Endothelial cell of umbilical vein (primary cell): ENCODE results near the gene AFP. TPM values are rescaled to one million over a fixed set of nuclear protein-coding genes. Genes with fewer than 3 reads are reported as not detected.

Source experiments
- BruUV-seq: library from RNA; stranded (reverse); fragments of 400-500 nt; replicated peaks from 2 replicates; lab custom pipeline; 2021; lab: Mats Ljungman, UMichigan
- CTCF ChIA-PET: fragments of 300-600, 350-600 bp; sonication (Branson Sonifier 250); formaldehyde crosslinking; loops from one replicate; lab custom pipeline; 2021; ENCODE audit warnings: antibody characterized with exemption, inconsistent platforms; lab: Charles Lee
- POLR2A ChIA-PET: fragments of 300-600, 350-600 bp; sonication (Branson Sonifier 250); formaldehyde crosslinking; loops from one replicate; lab custom pipeline; 2021; ENCODE audit warnings: antibody characterized with exemption, inconsistent platforms; lab: Charles Lee
- DNase-seq: peaks from one replicate; pipeline ENCODE4 v3.0.0-alpha.2; 2011; ENCODE audit warnings: low read depth, low spot score
- FAIRE-seq: peaks from 2 replicates; lab custom pipeline; 2011; peaks lifted over from hg19 to GRCh38; lab: Jason Lieb, UNC
- H2AFZ ChIP-seq: 2 replicates; pipeline ENCODE4 v1.6.0; 2012; ENCODE audit warnings: low read depth, low read length, control low read depth, inconsistent platforms
- H3K27ac ChIP-seq: 2 replicates; pipeline ENCODE4 v1.5.1; 2011; ENCODE audit warnings: low read depth, mild to moderate bottlenecking, control low read depth, low read length, moderate library complexity; ENCODE audit not compliant: insufficient read depth
- H3K27me3 ChIP-seq, 2 experiments: 2 replicates each; pipeline versions ENCODE4 v1.6.0 to v1.6.1; 2011; ENCODE audit warnings: low read length in 2 of 2, mixed read lengths in 1 of 2; ENCODE audit not compliant: control insufficient read depth in 2 of 2, insufficient read depth in 2 of 2
- H3K36me3 ChIP-seq, 2 experiments: 2 replicates in 1 of 2; 3 replicates in 1 of 2; pipeline ENCODE4 v1.5.1; 2011; ENCODE audit warnings: low read length in 2 of 2, mild to moderate bottlenecking in 1 of 2, moderate library complexity in 1 of 2; ENCODE audit not compliant: control insufficient read depth in 2 of 2, insufficient read depth in 2 of 2; ENCODE audit errors: extremely low read depth in 1 of 2
- H3K4me1 ChIP-seq: 3 replicates; pipeline ENCODE4 v1.5.1; 2011; ENCODE audit warnings: mild to moderate bottlenecking, low read length; ENCODE audit not compliant: control insufficient read depth, insufficient read depth; ENCODE audit errors: extremely low read depth
- H3K4me2 ChIP-seq: 2 replicates; pipeline ENCODE4 v1.6.1; 2011; ENCODE audit warnings: low read length, control low read depth, mixed read lengths; ENCODE audit not compliant: insufficient read depth
- H3K4me3 ChIP-seq, 3 experiments: fragments of 200-600 bp in 1 of 3; sonication (generic), shearing (Covaris generic) in 1 of 3; replicated peaks in 1 of 3; 2 replicates each; pipeline ENCODE4 v1.5.1; 2011 to 2016; ENCODE audit warnings: control low read depth in 3 of 3, low read length in 3 of 3, mild to moderate bottlenecking in 2 of 3, inconsistent platforms in 1 of 3, low read depth in 1 of 3, moderate library complexity in 1 of 3; ENCODE audit not compliant: insufficient read depth in 1 of 3
- H3K79me2 ChIP-seq: 2 replicates; pipeline ENCODE4 v1.6.0; 2012; ENCODE audit warnings: low read length, inconsistent platforms; ENCODE audit not compliant: control insufficient read depth, insufficient read depth
- H3K9ac ChIP-seq: replicated peaks from 2 replicates; pipeline ENCODE3; 2011; ENCODE audit warnings: low read length, control low read depth; ENCODE audit not compliant: insufficient read depth; ENCODE audit errors: extremely low read depth
- H3K9me1 ChIP-seq: replicated peaks from 3 replicates; pipeline ENCODE4 v1.6.0; 2011; ENCODE audit warnings: mild to moderate bottlenecking, low read length; ENCODE audit not compliant: control insufficient read depth, insufficient read depth; ENCODE audit errors: extremely low read depth
- H3K9me3 ChIP-seq: replicated peaks from 2 replicates; pipeline ENCODE4 v1.5.1; 2012; ENCODE audit warnings: low read length, inconsistent platforms; ENCODE audit not compliant: control insufficient read depth, insufficient read depth
- H4K20me1 ChIP-seq: replicated peaks from 2 replicates; pipeline ENCODE3; 2011; ENCODE audit warnings: mild to moderate bottlenecking, low read length; ENCODE audit not compliant: control insufficient read depth, insufficient read depth; ENCODE audit errors: extremely low read depth
- CTCF ChIP-seq, 2 donors: IDR thresholded peaks; 1 replicate in 1 of 2; 2 replicates in 1 of 2; pipeline ENCODE4 v1.5.1; 2011; ENCODE audit warnings: low read length in 2 of 2, mild to moderate bottlenecking in 2 of 2, moderate library complexity in 2 of 2, control low read depth in 1 of 2, inconsistent platforms in 1 of 2, low read depth in 1 of 2; ENCODE audit not compliant: insufficient read depth in 1 of 2; ENCODE audit errors: extremely low read depth in 1 of 2
- EZH2 ChIP-seq: IDR thresholded peaks from 2 replicates; pipeline ENCODE4 v1.6.1; 2012; ENCODE audit warnings: borderline replicate concordance, low read depth, mild to moderate bottlenecking, moderate library complexity, low read length, inconsistent platforms; ENCODE audit not compliant: severe bottlenecking
- FOS ChIP-seq: IDR thresholded peaks from 2 replicates; pipeline ENCODE4 v1.6.1; 2011; ENCODE audit warnings: mild to moderate bottlenecking, low read length, moderate library complexity, borderline replicate concordance; ENCODE audit not compliant: insufficient read depth
- GATA2 ChIP-seq: IDR thresholded peaks from 2 replicates; pipeline ENCODE4 v1.7.0; 2011; ENCODE audit warnings: low read depth, mild to moderate bottlenecking, moderate library complexity, mixed read lengths, low read length; ENCODE audit not compliant: insufficient read length, insufficient read depth
- JUN ChIP-seq: IDR thresholded peaks from 2 replicates; pipeline ENCODE4 v1.6.1; 2011; ENCODE audit warnings: borderline replicate concordance, low read depth; ENCODE audit not compliant: insufficient read length, insufficient read depth
- MAX ChIP-seq: IDR thresholded peaks from 2 replicates; pipeline ENCODE4 v1.6.1; 2011; ENCODE audit not compliant: insufficient read depth, insufficient read length
- MYC ChIP-seq: IDR thresholded peaks from one replicate; pipeline ENCODE4 v1.6.1; 2011; ENCODE audit warnings: mild to moderate bottlenecking, low read depth, low read length
- POLR2A ChIP-seq: IDR thresholded peaks from 2 replicates; pipeline ENCODE4 v1.6.1; 2012; ENCODE audit warnings: low read depth, mild to moderate bottlenecking, control low read depth, low read length
- POLR2AphosphoS5 ChIP-seq: IDR thresholded peaks from 2 replicates; pipeline ENCODE4 v1.6.1; 2012; ENCODE audit warnings: low read depth, mild to moderate bottlenecking, control low read depth, low read length, moderate library complexity; ENCODE audit not compliant: insufficient read depth
- dilution Hi-C: fragments of 300-500 bp; cut with MboI; formaldehyde crosslinking; loops from one replicate; pipeline ENCODE4 v1.15.0; 2019; ENCODE audit warnings: low sequenced_read_pairs; ENCODE audit not compliant: extremely low pct_ligation_motif_present
- intact Hi-C: fragments of 100-400 bp; cut with micrococcal nuclease; formaldehyde crosslinking; loops from one replicate; pipeline ENCODE4 v1.10.0; 2022
- polyA plus RNA-seq, 4 experiments: library from polyadenylated mRNA; depleted of rRNA in 3 of 4; stranded (reverse) in 3 of 4; unstranded in 1 of 4; fragments of >200 nt; gene quantifications; 2 replicates each; pipeline versions ENCODE4 v1.2.1 to v1.2.3, GENCODE V29; 2011 to 2012; ENCODE audit warnings: missing spikeins in 1 of 4
- total RNA-seq: library from RNA; stranded (reverse); gene quantifications from 2 replicates; pipeline ENCODE4 v1.2.3, GENCODE V29; 2021

AFP gene
- total and polyA plus RNA-seq, 2 donors (not counting 3 experiments of a cell fraction or from before 2014, with no cell fraction given), result not detected

- Histone ChIP-seq H3K79me2 (no peaks in the 10 kb centered on the region), H3K9me1 (no peaks in the 10 kb centered on the region), H2AFZ (no peak overlapping the region), H3K4me3 (no peak overlapping the region), H3K4me1 (no peaks in the 10 kb centered on the region), H4K20me1 (no peaks in the 10 kb centered on the region), H3K4me2 (no peak overlapping the region), H3K36me3 (no peaks in the 10 kb centered on the region), H3K9ac (no peak overlapping the region), H3K27ac (no peak overlapping the region), H3K9me3 (no peaks in the 10 kb centered on the region), H3K27me3 (peaks cover 0 to 7% of the 10 kb centered on the region in 2 experiments)
- ChIA-PET POLR2A (no interaction called here), CTCF (interaction anchor here (0.8 to 3.4 kb wide), 5 partner anchors 12 to 66 kb away, joined by 3 to 24 read pairs (median 3); no protein-coding TSS in a partner anchor)
- dilution Hi-C loops (no loop called here), intact Hi-C loops (no loop called here)
- TF ChIP-seq GATA2 (no peak), POLR2A (no peak), JUN (no peak), MYC (no peak), FOS (no peak), EZH2 (no peak), CTCF (IDR thresholded peaks at IDR 0.05; ENCODE audit: extremely low read depth in 1 of 2, insufficient read depth in 1 of 2, low read depth in 1 of 2, low read length in 2 of 2) (no peak), POLR2AphosphoS5 (no peak), MAX (no peak)
- no peak for FAIRE-seq
- BruUV-seq, result no TSS peak
- DNase-seq, result no peak
Observed at GRCh38 chr4:73431813-73432168, 4.2 kb upstream of the AFP start.
